ENCODE measurements around the gene JAKMIP1.

The JAKMIP1 gene

GRCh38 chr4:6044805-6045204 lies 155.5 kb downstream of the JAKMIP1 start:
- in situ Hi-C loops (cut with HindIII; ENCODE audit: low sequenced_read_pairs), result no loop called here
- no peak for TF ChIP-seq CTCF (IDR thresholded peaks at IDR 0.05; ENCODE audit: low read depth, low read length)
- no peak for DNase-seq (ENCODE audit: low read depth, low spot score)

GRCh38 chr4:6044276-6044675 lies 156.1 kb downstream of the JAKMIP1 start:
- in situ Hi-C loops (cut with HindIII; ENCODE audit: low sequenced_read_pairs), result no loop called here
- no peak overlapping the region for H3K4me3 ChIP-seq (ENCODE audit: low read depth, low read length)
- TF ChIP-seq CTCF (IDR thresholded peaks at IDR 0.05; ENCODE audit: low read depth, low read length), result no peak
- DNase-seq (ENCODE audit: low read depth, low spot score), result no peak

More at GRCh38 chr4:6044805-6045204, 155.5 kb downstream of the JAKMIP1 start:
- no peak overlapping the region for H3K4me3 ChIP-seq (ENCODE audit: low read depth, low read length)

- in situ Hi-C loops (cut with HindIII; ENCODE audit: low sequenced_read_pairs), result no loop called here
Measured at GRCh38 chr4:6043843-6044242, 156.5 kb downstream of the JAKMIP1 start.

GRCh38 chr4:6043188-6043587 lies 157.2 kb downstream of the JAKMIP1 start:
- no peak overlapping the region for H3K4me3 ChIP-seq (ENCODE audit: low read depth, low read length)
- no peak for DNase-seq (ENCODE audit: low read depth, low spot score)
- no peak for TF ChIP-seq CTCF (IDR thresholded peaks at IDR 0.05; ENCODE audit: low read depth, low read length)
- in situ Hi-C loops (cut with HindIII; ENCODE audit: low sequenced_read_pairs), result no loop called here

More at GRCh38 chr4:6043843-6044242, 156.5 kb downstream of the JAKMIP1 start:
- DNase-seq (ENCODE audit: low read depth, low spot score), result no peak
- no peak for TF ChIP-seq CTCF (IDR thresholded peaks at IDR 0.05; ENCODE audit: low read depth, low read length)
- H3K4me3 ChIP-seq (ENCODE audit: low read depth, low read length), result no peak overlapping the region

GRCh38 chr4:6042293-6043063 lies 157.9 kb downstream of the JAKMIP1 start:
- no peak for DNase-seq (ENCODE audit: low read depth, low spot score)
- in situ Hi-C loops (cut with HindIII; ENCODE audit: low sequenced_read_pairs), result no loop called here
- no peak for TF ChIP-seq CTCF (IDR thresholded peaks at IDR 0.05; ENCODE audit: low read depth, low read length)
- H3K4me3 ChIP-seq (ENCODE audit: low read depth, low read length), result no peak overlapping the region

- in situ Hi-C loops (cut with HindIII; ENCODE audit: low sequenced_read_pairs), result no loop called here
- no peak for DNase-seq (ENCODE audit: low read depth, low spot score)
Measured at GRCh38 chr4:6041800-6042199, 158.5 kb downstream of the JAKMIP1 start.

More at GRCh38 chr4:6041800-6042199, 158.5 kb downstream of the JAKMIP1 start:
- no peak for TF ChIP-seq CTCF (IDR thresholded peaks at IDR 0.05; ENCODE audit: low read depth, low read length)
- no peak overlapping the region for H3K4me3 ChIP-seq (ENCODE audit: low read depth, low read length)
